H7 (cell line): ENCODE results near the gene SLC6A9. TPM values are rescaled to one million over a fixed set of nuclear protein-coding genes. Genes with fewer than 3 reads are reported as not detected.
A peak's percentile ranks its signal among the peaks of the same experiment; 100 is the strongest.

Source experiments
- DNase-seq: peaks from one replicate; pipeline ENCODE4 v3.0.0; 2012
- H3K27me3 ChIP-seq: 2 replicates; pipeline ENCODE4 v1.6.0; 2011; ENCODE audit warnings: mild to moderate bottlenecking, low read length; ENCODE audit not compliant: control insufficient read depth, insufficient read depth
- H3K36me3 ChIP-seq: replicated peaks from 2 replicates; pipeline ENCODE4 v1.5.1; 2011; ENCODE audit warnings: low read length; ENCODE audit not compliant: control insufficient read depth, insufficient read depth
- H3K4me3 ChIP-seq: 2 replicates; pipeline ENCODE4 v1.5.1; 2011; ENCODE audit warnings: low read depth, mild to moderate bottlenecking, control low read depth, low read length, moderate library complexity; ENCODE audit not compliant: insufficient read depth
- total RNA-seq: library from RNA; depleted of rRNA; stranded (reverse); fragments of >200 nt; shearing (Covaris generic); gene quantifications from 2 replicates; pipeline ENCODE4 v1.2.3, GENCODE V29; 2014; rRNA removed

SLC6A9 gene
- total RNA-seq = 6.4 and 8.2 TPM in 2 replicates

- DNase-seq = peak; percentile 91
- Histone ChIP-seq H3K36me3 (no peaks in the 10 kb centered on the region), H3K27me3 (no peaks in the 10 kb centered on the region; the same call in 1 of the 2 replicates), H3K4me3 (peak within 1 kb of the TSS; percentile 97)
Measured at GRCh38 chr1:44031252-44032169, at the start of gene SLC6A9. Gene SLC6A9 (minus strand): TSS chr1:44031462. CDS start chr1:44024277, 7,185 bp downstream.

GRCh38 chr1:44079566-44079965 lies 48.3 kb upstream of the SLC6A9 start:
- Histone ChIP-seq H3K36me3 (no peaks in the 10 kb centered on the region), H3K27me3 (no peaks in the 10 kb centered on the region; the same call in 1 of the 2 replicates), H3K4me3 (no peak overlapping the region)
- DNase-seq = no peak

GRCh38 chr1:44078104-44078503 lies 46.8 kb upstream of the SLC6A9 start:
- H3K4me3 ChIP-seq = no peak overlapping the region
- H3K27me3 ChIP-seq = no peaks in the 10 kb centered on the region; the same call in 1 of the 2 replicates
- no peak for DNase-seq
- H3K36me3 ChIP-seq = no peaks in the 10 kb centered on the region

GRCh38 chr1:44077421-44077820 lies 46.2 kb upstream of the SLC6A9 start:
- no peaks in the 10 kb centered on the region for H3K36me3 ChIP-seq
- no peak overlapping the region for H3K4me3 ChIP-seq
- no peaks in the 10 kb centered on the region; the same call in 1 of the 2 replicates for H3K27me3 ChIP-seq
- no peak for DNase-seq

GRCh38 chr1:44076066-44076465 lies 44.8 kb upstream of the SLC6A9 start:
- no peak for DNase-seq
- no peak overlapping the region for H3K4me3 ChIP-seq

GRCh38 chr1:44074415-44074814 lies 43.2 kb upstream of the SLC6A9 start:
- Histone ChIP-seq H3K36me3 (no peaks in the 10 kb centered on the region), H3K27me3 (no peaks in the 10 kb centered on the region; the same call in 1 of the 2 replicates), H3K4me3 (no peak overlapping the region)
- DNase-seq = no peak

More at GRCh38 chr1:44076066-44076465, 44.8 kb upstream of the SLC6A9 start:
- Histone ChIP-seq H3K27me3 (no peaks in the 10 kb centered on the region; the same call in 1 of the 2 replicates), H3K36me3 (no peaks in the 10 kb centered on the region)

- no peak overlapping the region for H3K4me3 ChIP-seq
- H3K27me3 ChIP-seq = no peaks in the 10 kb centered on the region; the same call in 1 of the 2 replicates
- H3K36me3 ChIP-seq = no peaks in the 10 kb centered on the region
- DNase-seq = no peak
Measured at GRCh38 chr1:44073528-44073927, 42.3 kb upstream of the SLC6A9 start.

GRCh38 chr1:44072821-44073220 lies 41.6 kb upstream of the SLC6A9 start:
- no peaks in the 10 kb centered on the region for H3K36me3 ChIP-seq
- no peak overlapping the region for H3K4me3 ChIP-seq
- DNase-seq = no peak

GRCh38 chr1:44072204-44072603 lies 40.9 kb upstream of the SLC6A9 start:
- DNase-seq = no peak
- no peak overlapping the region for H3K4me3 ChIP-seq
- no peaks in the 10 kb centered on the region for H3K36me3 ChIP-seq
- H3K27me3 ChIP-seq = no peaks in the 10 kb centered on the region; the same call in 1 of the 2 replicates

More at GRCh38 chr1:44072821-44073220, 41.6 kb upstream of the SLC6A9 start:
- no peaks in the 10 kb centered on the region; the same call in 1 of the 2 replicates for H3K27me3 ChIP-seq

- DNase-seq = no peak
- no peaks in the 10 kb centered on the region; the same call in 1 of the 2 replicates for H3K27me3 ChIP-seq
- no peak overlapping the region for H3K4me3 ChIP-seq
- H3K36me3 ChIP-seq = no peaks in the 10 kb centered on the region
Measured at GRCh38 chr1:44071461-44071860, 40.2 kb upstream of the SLC6A9 start.

- H3K4me3 ChIP-seq = no peak overlapping the region
- H3K36me3 ChIP-seq = no peaks in the 10 kb centered on the region
- H3K27me3 ChIP-seq = peaks cover 1% of the 10 kb centered on the region; the same call in 1 of the 2 replicates
- DNase-seq = no peak
Measured at GRCh38 chr1:44068442-44068921, 37.2 kb upstream of the SLC6A9 start.

- Histone ChIP-seq H3K4me3 (no peak overlapping the region), H3K36me3 (no peaks in the 10 kb centered on the region), H3K27me3 (peaks cover 1% of the 10 kb centered on the region; the same call in 1 of the 2 replicates)
- DNase-seq = no peak
Measured at GRCh38 chr1:44067266-44068250, 36.3 kb upstream of the SLC6A9 start.

- no peak for DNase-seq
- H3K27me3 ChIP-seq = peaks cover 1% of the 10 kb centered on the region; the same call in 1 of the 2 replicates
- H3K4me3 ChIP-seq = no peak overlapping the region
- H3K36me3 ChIP-seq = no peaks in the 10 kb centered on the region
Measured at GRCh38 chr1:44062656-44063179, 31.5 kb upstream of the SLC6A9 start.

- DNase-seq = no peak
- Histone ChIP-seq H3K4me3 (no peak overlapping the region), H3K27me3 (peaks cover 1% of the 10 kb centered on the region; the same call in 1 of the 2 replicates), H3K36me3 (no peaks in the 10 kb centered on the region)
Measured at GRCh38 chr1:44061857-44062256, 30.6 kb upstream of the SLC6A9 start.
